HEK293T (cell line): Measurements from ENCODE around the gene TNFRSF18.

Experiments
- CTCF ChIA-PET: fragments of 350-600 bp; formaldehyde crosslinking; extraction: SDS; loops from one replicate; lab custom pipeline; 2021; ENCODE audit warnings: antibody characterized with exemption, inconsistent platforms; lab: Yijun Ruan, JAX
- POLR2A ChIA-PET: fragments of 350-600 bp; formaldehyde crosslinking; extraction: SDS; loops from one replicate; lab custom pipeline; 2020; ENCODE audit warnings: antibody characterized with exemption, inconsistent platforms; lab: Yijun Ruan, JAX
- DNase-seq: peaks from one replicate; pipeline ENCODE4 v3.0.0; 2012; ENCODE audit warnings: mixed read lengths; ENCODE audit errors: extremely low spot score
- ARNT ChIP-seq: fragments of 450-650 bp; IDR thresholded peaks from 2 replicates; pipeline ENCODE4 v1.6.1; 2017; ENCODE audit warnings: mild to moderate bottlenecking
- BHLHE40 ChIP-seq: fragments of 450-650 bp; IDR thresholded peaks from 2 replicates; pipeline ENCODE4 v1.6.1; 2016; ENCODE audit warnings: mild to moderate bottlenecking, moderate library complexity, borderline replicate concordance
- CTBP1 ChIP-seq: fragments of 450-650 bp; IDR thresholded peaks from 2 replicates; pipeline ENCODE4 v1.6.1; 2016; ENCODE audit warnings: borderline replicate concordance
- ELF4 ChIP-seq: fragments of 450-650 bp; IDR thresholded peaks from 2 replicates; pipeline ENCODE4 v1.6.1; 2017; ENCODE audit warnings: antibody characterized with exemption
- FOXA1 ChIP-seq: fragments of 450-650 bp; IDR thresholded peaks from 2 replicates; pipeline ENCODE4 v1.6.1; 2016; ENCODE audit warnings: mild to moderate bottlenecking
- FOXK2 ChIP-seq: fragments of 450-650 bp; IDR thresholded peaks from 2 replicates; pipeline ENCODE4 v1.6.1; 2016; ENCODE audit warnings: mild to moderate bottlenecking
- FOXM1 ChIP-seq: fragments of 450-650 bp; IDR thresholded peaks from 2 replicates; pipeline ENCODE4 v1.6.1; 2017; ENCODE audit warnings: mild to moderate bottlenecking, borderline replicate concordance
- HDGF ChIP-seq: fragments of 450-650 bp; IDR thresholded peaks from 2 replicates; pipeline ENCODE4 v1.6.1; 2017; ENCODE audit warnings: antibody characterized with exemption, borderline replicate concordance
- L3MBTL2 ChIP-seq: fragments of 450-650 bp; conservative IDR thresholded peaks from 2 replicates; pipeline ENCODE4 v1.6.1; 2016; ENCODE audit warnings: mild to moderate bottlenecking
- LEF1 ChIP-seq: fragments of 450-650 bp; IDR thresholded peaks from 2 replicates; pipeline ENCODE4 v1.6.1; 2017; ENCODE audit warnings: mild to moderate bottlenecking, borderline replicate concordance
- NFRKB ChIP-seq: fragments of 450-650 bp; IDR thresholded peaks from 2 replicates; pipeline ENCODE4 v1.6.1; 2016; ENCODE audit warnings: mild to moderate bottlenecking, moderate library complexity
- PKNOX1 ChIP-seq: fragments of 450-650 bp; IDR thresholded peaks from 2 replicates; pipeline ENCODE4 v1.6.1; 2016
- SP1 ChIP-seq: fragments of 450-650 bp; IDR thresholded peaks from 2 replicates; pipeline ENCODE4 v1.6.1; 2017
- SUZ12 ChIP-seq: fragments of 450-650 bp; IDR thresholded peaks from 2 replicates; pipeline ENCODE4 v1.6.1; 2016; ENCODE audit warnings: mild to moderate bottlenecking
- TARDBP ChIP-seq: fragments of 450-650 bp; IDR thresholded peaks from 2 replicates; pipeline ENCODE4 v1.6.1; 2016
- ZNF384 ChIP-seq: fragments of 450-650 bp; IDR thresholded peaks from 2 replicates; pipeline ENCODE4 v1.6.1; 2016

The TNFRSF18 gene

GRCh38 chr1:1181938-1182410, 24.4 kb downstream of the TNFRSF18 start:
- ChIA-PET CTCF (no interaction called here), POLR2A (no interaction called here)
- DNase-seq, result no peak
- TF ChIP-seq CTBP1, result no peak
- no peak for TF ChIP-seq BHLHE40
- no peak for TF ChIP-seq TARDBP
- TF ChIP-seq FOXM1, result no peak
- TF ChIP-seq SUZ12, result no peak
- TF ChIP-seq SP1, result no peak
- TF ChIP-seq ZNF384, result no peak
- TF ChIP-seq L3MBTL2, result no peak
- TF ChIP-seq ELF4, result no peak
- no peak for TF ChIP-seq ARNT
- TF ChIP-seq FOXK2, result no peak
- TF ChIP-seq FOXA1, result no peak
- TF ChIP-seq NFRKB, result no peak
- TF ChIP-seq HDGF, result no peak
- TF ChIP-seq PKNOX1, result no peak
- TF ChIP-seq LEF1, result no peak

GRCh38 chr1:1181129-1181937, 25.1 kb downstream of the TNFRSF18 start:
- no peak for DNase-seq
- ChIA-PET CTCF (no interaction called here), POLR2A (no interaction called here)
- TF ChIP-seq ZNF384 (no peak), HDGF (no peak), BHLHE40 (no peak), FOXA1 (no peak), SUZ12 (no peak), ARNT (no peak), TARDBP (no peak), NFRKB (no peak), PKNOX1 (no peak), LEF1 (no peak), ELF4 (no peak), SP1 (no peak), FOXK2 (no peak), CTBP1 (no peak), FOXM1 (no peak), L3MBTL2 (no peak)

DNA sequence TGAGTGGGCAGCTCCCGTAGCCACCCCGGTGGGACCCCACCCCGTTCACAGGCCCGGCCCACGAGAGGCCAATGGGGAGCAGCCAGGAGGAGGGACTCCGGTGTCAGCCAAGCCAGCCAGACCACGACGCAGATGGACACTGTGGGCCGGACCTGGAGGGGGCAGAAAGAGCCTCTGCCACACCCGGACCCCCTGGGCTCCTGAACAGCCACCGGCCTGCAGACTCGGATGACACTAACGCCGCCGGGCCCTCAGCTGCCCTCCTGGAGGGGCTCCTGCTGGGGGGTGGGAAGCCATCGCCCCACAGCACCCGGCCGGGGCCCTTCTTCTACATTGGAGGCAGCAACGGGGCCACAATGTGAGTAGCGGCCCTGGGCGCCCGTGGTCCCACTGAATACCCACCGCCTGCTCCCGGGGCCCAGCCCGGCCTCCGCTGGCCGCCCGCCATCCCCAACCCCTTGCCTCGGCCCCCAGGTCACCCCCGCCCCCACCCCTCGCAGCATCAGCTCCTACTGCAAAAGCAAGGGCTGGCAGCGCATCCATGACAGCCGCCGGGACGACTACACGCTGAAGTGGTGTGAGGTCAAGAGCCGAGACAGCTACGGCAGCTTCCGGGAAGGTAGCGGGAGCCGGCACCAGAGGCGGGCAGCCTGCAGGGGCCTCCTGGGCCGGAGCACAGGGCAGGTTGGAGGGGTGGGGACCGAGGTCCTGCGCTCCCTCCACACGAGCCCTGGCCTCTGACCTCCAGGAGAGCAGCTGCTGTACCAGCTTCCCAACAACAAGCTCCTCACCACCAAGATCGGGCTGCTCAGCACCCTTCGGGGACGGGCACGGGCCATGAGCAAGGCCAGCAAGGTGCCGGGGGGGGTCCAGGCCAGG, 26.2 kb downstream of the TNFRSF18 start:
- ChIA-PET POLR2A (no interaction called here), CTCF (interaction anchor here (0.6 kb wide), 1 partner anchor 51 kb away, joined by 3 read pairs; no protein-coding TSS in a partner anchor)
- TF ChIP-seq L3MBTL2 (no peak), NFRKB (no peak), ELF4 (no peak), CTBP1 (no peak), ZNF384 (no peak), BHLHE40 (no peak)
- no peak for DNase-seq

DNA sequence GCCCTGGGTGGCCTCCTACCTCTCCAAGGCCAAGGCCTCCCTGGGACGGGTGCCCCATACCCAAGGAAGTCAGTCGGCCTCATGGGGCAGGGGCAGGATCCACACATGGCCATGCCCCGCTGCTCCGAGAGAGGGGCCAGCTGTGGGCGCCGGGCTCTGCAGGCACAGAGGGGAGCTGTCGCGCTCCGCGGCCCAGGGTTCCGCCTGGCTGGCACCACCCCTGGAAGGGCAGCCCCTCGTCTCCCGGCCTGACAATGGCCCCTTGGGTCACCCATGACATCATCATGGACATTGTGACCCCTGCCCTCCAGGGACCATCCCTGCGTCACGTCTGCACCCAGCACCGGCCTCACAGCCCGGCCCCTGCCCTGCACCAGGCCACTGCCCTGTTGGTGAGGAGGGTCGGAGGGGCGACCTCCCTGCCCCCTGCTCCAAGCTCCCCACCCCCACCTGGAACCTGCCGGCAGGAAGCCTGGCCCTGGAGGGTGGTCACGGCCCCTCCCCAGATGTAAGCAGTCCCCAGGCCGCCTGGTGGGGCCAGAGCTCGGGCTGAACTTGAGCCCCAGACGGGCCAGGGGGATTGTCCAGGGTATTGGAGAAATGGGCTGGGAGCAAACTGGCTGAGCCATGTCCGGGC, 26.9 kb downstream of the TNFRSF18 start:
- CTCF ChIA-PET, result no interaction called here
- POLR2A ChIA-PET, result no interaction called here
- no peak for TF ChIP-seq FOXM1
- TF ChIP-seq ZNF384, result no peak
- no peak for TF ChIP-seq TARDBP
- no peak for TF ChIP-seq BHLHE40
- no peak for TF ChIP-seq FOXK2
- TF ChIP-seq FOXA1, result no peak
- TF ChIP-seq L3MBTL2, result no peak
- TF ChIP-seq SUZ12, result no peak
- TF ChIP-seq NFRKB, result no peak
- TF ChIP-seq PKNOX1, result no peak
- no peak for TF ChIP-seq ELF4
- TF ChIP-seq HDGF, result no peak
- TF ChIP-seq LEF1, result no peak
- no peak for TF ChIP-seq ARNT
- no peak for TF ChIP-seq CTBP1
- no peak for TF ChIP-seq SP1
- DNase-seq, result no peak

GRCh38 chr1:1178794-1179331, 27.5 kb downstream of the TNFRSF18 start:
- no peak for DNase-seq
- ChIA-PET POLR2A (no interaction called here), CTCF (no interaction called here)
- TF ChIP-seq ZNF384 (no peak), FOXA1 (no peak), PKNOX1 (no peak), NFRKB (no peak), FOXK2 (no peak), L3MBTL2 (no peak), BHLHE40 (no peak), TARDBP (no peak), ARNT (no peak), ELF4 (no peak), CTBP1 (no peak), FOXM1 (no peak)
